GM12872 (cell line): Measurements from ENCODE around the gene KATNA1.

ENCODE experiments used
- CTCF ChIP-seq: IDR thresholded peaks from 3 replicates; pipeline ENCODE4 v1.5.1; 2011; ENCODE audit warnings: low read depth, mild to moderate bottlenecking, low read length, moderate library complexity; ENCODE audit not compliant: insufficient read depth

Gene KATNA1

GRCh38 chr6:149681209-149681608 lies 32.7 kb upstream of the KATNA1 start:
- no peak for TF ChIP-seq CTCF

- TF ChIP-seq CTCF, result no peak
These were observed 32.0 kb upstream of the KATNA1 start for GRCh38 chr6:149680503-149680902.

- TF ChIP-seq CTCF, result no peak
These were observed 11.5 kb upstream of the KATNA1 start for GRCh38 chr6:149660028-149660427.

GRCh38 chr6:149657441-149657840 lies 8.9 kb upstream of the KATNA1 start:
- no peak for TF ChIP-seq CTCF

GRCh38 chr6:149651056-149651455 lies 2.5 kb upstream of the KATNA1 start:
- TF ChIP-seq CTCF, result no peak

GRCh38 chr6:149646599-149646998 lies 1.9 kb downstream of the KATNA1 start:
- no peak for TF ChIP-seq CTCF

GRCh38 chr6:149642829-149643580 lies 5.5 kb downstream of the KATNA1 start:
- TF ChIP-seq CTCF, result no peak
